ENCODE data around the gene KLF16.

DNA sequence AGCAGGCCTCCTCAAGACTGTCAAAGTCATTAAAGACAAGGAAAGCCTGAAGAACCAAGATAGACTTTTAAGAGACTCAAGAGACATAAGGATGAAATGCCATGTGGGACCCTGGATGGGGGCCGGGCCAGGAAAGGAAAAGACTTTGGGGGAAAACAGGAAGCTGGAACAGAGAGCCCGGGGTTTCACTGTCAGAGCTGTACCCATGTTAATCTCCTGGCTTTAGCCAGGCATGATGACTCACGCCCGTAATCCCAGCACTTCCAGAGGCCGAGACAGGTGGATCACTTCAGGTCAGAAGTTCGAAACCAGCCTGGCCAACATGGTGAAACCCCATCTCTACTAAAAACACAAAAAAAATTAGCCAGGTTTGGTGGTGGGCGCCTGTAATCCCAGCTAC is 5.6 kb upstream of the KLF16 start:
- TF ChIP-seq CTCF (IDR thresholded peaks at IDR 0.05; ENCODE audit: low read length) = no peak
- TF ChIP-seq EZH2 (optimal IDR thresholded peaks at IDR 0.05; ENCODE audit: low read depth, low read length) = no peak
- no peak for TF ChIP-seq EZH2phosphoT487 (IDR thresholded peaks at IDR 0.05; ENCODE audit: low read length)

All from MM.1S (cell line).